Colonic mucosa (tissue), 4 donors: ENCODE results near the gene ZNF471. TPM values are rescaled to one million over a fixed set of nuclear protein-coding genes. Genes with fewer than 3 reads are reported as not detected.

Experiments used
- DNase-seq: peaks from one replicate; pipeline ENCODE4 v3.0.0-alpha.2; 2020
- H3K27ac ChIP-seq: fragments of 200-600 bp; one replicate; pipeline ENCODE4 v1.8.0; 2021
- H3K27me3 ChIP-seq: fragments of 200-600 bp; one replicate; pipeline ENCODE4 v1.8.0; 2021
- H3K36me3 ChIP-seq: fragments of 200-600 bp; one replicate; pipeline ENCODE4 v1.8.0; 2021
- H3K4me1 ChIP-seq: fragments of 200-600 bp; one replicate; pipeline ENCODE4 v1.8.0; 2021; ENCODE audit warnings: mild to moderate bottlenecking
- H3K4me3 ChIP-seq: fragments of 200-600 bp; one replicate; pipeline ENCODE4 v1.8.0; 2021
- H3K9ac ChIP-seq, 2 donors: one replicate each; pipeline ENCODE4 v1.7.0; 2013; ENCODE audit warnings: control low read depth in 2 of 2, low read depth in 2 of 2, low read length in 2 of 2
- H3K9me3 ChIP-seq: fragments of 200-600 bp; one replicate; pipeline ENCODE4 v1.8.0; 2021
- intact Hi-C: fragments of 100-400 bp; cut with DNase I; formaldehyde crosslinking; loops from one replicate; pipeline ENCODE4 v1.14.1; 2022
- total RNA-seq, 2 donors: library from RNA; stranded (reverse); fragmentation: NEBNext Ultra II Directional in 1 of 2; extraction: Animal tissue kit (Norgen Biotek cat#: 25700) in 1 of 2; gene quantifications; one replicate each; pipeline ENCODE4 v1.2.1, GENCODE V29; 2021
- TF ChIP-seq, protein P1 (sequence below): fragments of 200-600 bp; IDR thresholded peaks from one replicate; pipeline ENCODE4 v1.8.0; 2022; ENCODE audit warnings: antibody characterized with exemption, mild to moderate bottlenecking
- donor health status: healthy.
- donor health status: DM: no; HTN: no; CAD: no.
- donor health status: DM: no; HTN: no; CAD: no.

Gene ZNF471
- total RNA-seq, 2 donors from 2014 or later = 2.1 to 4.2 TPM

GRCh38 chr19:56562766-56563165, 55.1 kb downstream of the ZNF471 start:
- Histone ChIP-seq H3K9ac (no peak overlapping the region), H3K4me1 (no peaks in the 10 kb centered on the region), H3K36me3 (no peaks in the 10 kb centered on the region), H3K27ac (no peak overlapping the region), H3K9me3 (peaks cover 11% of the 10 kb centered on the region), H3K4me3 (no peak overlapping the region), H3K27me3 (no peaks in the 10 kb centered on the region)
- intact Hi-C loops = no loop called here
- TF ChIP-seq, protein P1, sequence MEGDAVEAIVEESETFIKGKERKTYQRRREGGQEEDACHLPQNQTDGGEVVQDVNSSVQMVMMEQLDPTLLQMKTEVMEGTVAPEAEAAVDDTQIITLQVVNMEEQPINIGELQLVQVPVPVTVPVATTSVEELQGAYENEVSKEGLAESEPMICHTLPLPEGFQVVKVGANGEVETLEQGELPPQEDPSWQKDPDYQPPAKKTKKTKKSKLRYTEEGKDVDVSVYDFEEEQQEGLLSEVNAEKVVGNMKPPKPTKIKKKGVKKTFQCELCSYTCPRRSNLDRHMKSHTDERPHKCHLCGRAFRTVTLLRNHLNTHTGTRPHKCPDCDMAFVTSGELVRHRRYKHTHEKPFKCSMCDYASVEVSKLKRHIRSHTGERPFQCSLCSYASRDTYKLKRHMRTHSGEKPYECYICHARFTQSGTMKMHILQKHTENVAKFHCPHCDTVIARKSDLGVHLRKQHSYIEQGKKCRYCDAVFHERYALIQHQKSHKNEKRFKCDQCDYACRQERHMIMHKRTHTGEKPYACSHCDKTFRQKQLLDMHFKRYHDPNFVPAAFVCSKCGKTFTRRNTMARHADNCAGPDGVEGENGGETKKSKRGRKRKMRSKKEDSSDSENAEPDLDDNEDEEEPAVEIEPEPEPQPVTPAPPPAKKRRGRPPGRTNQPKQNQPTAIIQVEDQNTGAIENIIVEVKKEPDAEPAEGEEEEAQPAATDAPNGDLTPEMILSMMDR = no peak
- no peak for DNase-seq

GRCh38 chr19:56566904-56567273, 59.2 kb downstream of the ZNF471 start:
- peak overlapping the region; percentile 97 for H3K4me3 ChIP-seq
- H3K9ac ChIP-seq = peak overlapping the region; percentile 72 to 76
- peak overlapping the region; percentile 72 for H3K27ac ChIP-seq
- H3K9me3 ChIP-seq = peaks cover 13% of the 10 kb centered on the region
- TF ChIP-seq, protein P1 = no peak
- no peaks in the 10 kb centered on the region for H3K4me1 ChIP-seq
- intact Hi-C loops = no loop called here
- DNase-seq = peak; percentile 67
- H3K36me3 ChIP-seq = no peaks in the 10 kb centered on the region
- no peaks in the 10 kb centered on the region for H3K27me3 ChIP-seq

DNA sequence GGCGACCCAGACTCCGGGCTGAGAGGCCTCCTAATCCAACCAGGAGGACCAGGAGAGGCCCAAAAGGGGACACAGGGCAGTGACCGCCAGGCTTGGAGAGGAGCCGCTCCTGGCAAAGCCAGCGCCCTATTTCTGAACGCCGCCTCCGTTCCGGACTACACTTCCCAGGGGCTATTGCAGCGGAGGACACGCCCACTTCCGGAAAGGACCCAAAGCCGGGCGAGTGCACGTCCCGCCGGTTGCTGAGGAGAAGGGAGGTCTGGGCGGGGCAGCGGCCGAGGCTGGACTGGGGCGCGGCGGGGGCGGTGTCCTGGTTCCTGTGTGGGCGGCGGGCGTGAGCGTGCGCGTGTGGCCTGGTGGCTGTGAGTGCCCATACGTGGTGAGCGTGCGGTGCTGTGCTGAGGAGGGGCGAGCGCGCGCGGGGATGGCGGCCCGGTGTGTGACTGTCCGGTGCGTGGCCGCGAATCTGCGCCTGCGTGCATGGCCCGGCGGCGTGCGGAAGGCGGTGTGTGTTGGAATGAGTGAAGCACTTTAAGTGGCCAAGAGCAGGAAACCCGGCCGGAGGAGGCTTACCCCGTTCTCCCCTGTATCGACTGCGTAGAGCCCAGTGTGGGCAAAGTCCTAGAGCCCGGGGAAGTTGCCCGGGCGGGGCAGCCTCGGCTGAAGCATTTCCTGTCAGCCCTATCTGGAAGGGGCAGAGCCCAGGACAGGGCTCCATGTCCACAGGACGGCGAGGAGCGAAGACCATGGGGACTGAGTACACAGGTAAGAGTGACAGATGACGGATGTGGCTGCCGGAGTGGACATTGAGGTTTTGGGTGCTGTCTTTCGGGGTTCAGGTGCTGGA, 59.8 kb downstream of the ZNF471 start, which contains the start of gene ZNF470:
TSS of gene ZNF470 (plus strand) at position 195 of the 847 bp plus-strand sequence. CDS start 2,844 bp downstream, outside the sequence.
- intact Hi-C loops = no loop called here
- Histone ChIP-seq H3K27me3 (no peaks in the 10 kb centered on the region), H3K4me3 (peak within 1 kb of the TSS; percentile 97), H3K4me1 (no peaks in the 10 kb centered on the region), H3K36me3 (no peaks in the 10 kb centered on the region), H3K27ac (peak within 1 kb of the TSS; percentile 72), H3K9me3 (peaks cover 15% of the 10 kb centered on the region), H3K9ac (peak within 1 kb of the TSS; percentile 72 to 76)
- DNase-seq = peak; percentile 97
- TF ChIP-seq, protein P1 = no peak

DNA sequence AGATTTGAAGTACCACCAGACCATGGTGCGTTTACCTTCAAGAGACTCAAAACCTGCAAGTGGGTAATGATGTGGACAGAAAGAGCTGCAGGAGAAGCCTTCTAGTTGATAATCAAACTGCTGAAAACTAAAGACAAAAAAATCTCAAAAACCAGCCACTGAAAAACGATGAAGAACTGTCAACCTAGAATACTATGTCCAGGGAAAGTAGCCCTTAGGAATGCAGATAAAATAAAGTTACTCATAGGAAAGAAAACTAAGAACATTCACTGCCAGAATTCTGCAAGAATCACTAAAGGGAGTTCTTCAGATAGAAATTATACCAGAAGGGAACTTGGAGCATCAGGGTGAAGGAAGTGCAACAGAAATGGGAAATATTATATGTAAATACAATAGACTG, 64.9 kb downstream of the ZNF471 start:
- no peak overlapping the region for H3K9ac ChIP-seq
- DNase-seq = no peak
- no peaks in the 10 kb centered on the region for H3K27me3 ChIP-seq
- H3K4me1 ChIP-seq = no peaks in the 10 kb centered on the region
- H3K9me3 ChIP-seq = peaks cover 16% of the 10 kb centered on the region
- H3K27ac ChIP-seq = no peak overlapping the region
- intact Hi-C loops = no loop called here
- no peak overlapping the region for H3K4me3 ChIP-seq
- H3K36me3 ChIP-seq = no peaks in the 10 kb centered on the region
- TF ChIP-seq, protein P1 = no peak

- H3K4me3 ChIP-seq = no peak overlapping the region
- H3K27ac ChIP-seq = no peak overlapping the region
- TF ChIP-seq, protein P1 = no peak
- intact Hi-C loops = no loop called here
- H3K36me3 ChIP-seq = no peaks in the 10 kb centered on the region
- no peaks in the 10 kb centered on the region for H3K4me1 ChIP-seq
- no peak for DNase-seq
- no peak overlapping the region for H3K9ac ChIP-seq
- H3K9me3 ChIP-seq = peaks cover 26% of the 10 kb centered on the region
- no peaks in the 10 kb centered on the region for H3K27me3 ChIP-seq
These were observed 66.3 kb downstream of the ZNF471 start for GRCh38 chr19:56573914-56574313.
